Stimulated activated CD8-positive, alpha-beta memory T cell treated with anti-CD3 and anti-CD28 coated beads, Interleukin-15, amount 100 ng/mL, for 4 hours (primary cell): ENCODE results near the gene PADI1.

Experiments used
- DNase-seq, 2 donors: peaks; one replicate each; pipeline ENCODE4 v3.0.0-alpha.2; 2020; ENCODE audit warnings: low read depth in 2 of 2

PADI1 gene

DNA sequence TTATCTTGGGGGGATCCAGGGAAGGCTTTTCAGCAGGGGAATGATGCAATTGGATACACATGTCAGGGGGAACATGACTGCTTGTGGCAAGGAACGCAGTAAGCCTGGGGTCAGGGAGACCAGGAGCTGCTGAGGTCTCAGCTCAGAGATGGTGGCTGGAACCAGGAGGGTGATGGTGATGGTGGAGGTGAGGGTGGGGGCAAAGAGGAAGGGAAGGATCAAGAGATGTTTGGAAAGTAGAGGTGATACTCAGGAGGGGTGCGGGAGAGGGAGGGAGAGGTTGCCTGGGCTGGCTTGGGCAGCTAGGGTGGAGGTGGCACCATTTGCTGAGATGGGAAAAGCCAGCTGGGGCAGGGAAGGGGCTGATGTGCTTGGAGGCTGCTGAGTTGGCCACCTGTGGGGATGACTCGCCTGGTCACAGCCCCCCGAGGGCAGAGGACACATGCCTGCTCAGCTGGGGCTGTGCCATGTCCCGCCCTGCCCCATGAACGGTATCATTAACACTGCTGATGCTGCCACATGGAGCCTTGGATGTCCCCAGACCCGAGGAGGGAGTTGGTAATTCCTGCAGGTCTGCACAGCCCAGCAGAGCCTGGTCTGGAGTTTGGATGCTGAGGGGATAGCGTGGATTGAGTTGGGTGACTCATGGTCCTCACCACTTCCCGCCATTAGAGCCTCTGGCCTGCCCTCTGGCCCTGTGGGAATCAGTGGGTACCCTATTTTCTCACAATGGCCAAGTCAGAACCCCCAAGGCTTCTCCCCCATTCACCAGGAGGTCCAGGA is 6.3 kb upstream of the PADI1 start:
- DNase-seq, result no peak

- DNase-seq, result no peak
These were observed 5.5 kb upstream of the PADI1 start for GRCh38 chr1:17199267-17200044.

- no peak for DNase-seq
These were observed 4.7 kb upstream of the PADI1 start for GRCh38 chr1:17200246-17200645.

DNA sequence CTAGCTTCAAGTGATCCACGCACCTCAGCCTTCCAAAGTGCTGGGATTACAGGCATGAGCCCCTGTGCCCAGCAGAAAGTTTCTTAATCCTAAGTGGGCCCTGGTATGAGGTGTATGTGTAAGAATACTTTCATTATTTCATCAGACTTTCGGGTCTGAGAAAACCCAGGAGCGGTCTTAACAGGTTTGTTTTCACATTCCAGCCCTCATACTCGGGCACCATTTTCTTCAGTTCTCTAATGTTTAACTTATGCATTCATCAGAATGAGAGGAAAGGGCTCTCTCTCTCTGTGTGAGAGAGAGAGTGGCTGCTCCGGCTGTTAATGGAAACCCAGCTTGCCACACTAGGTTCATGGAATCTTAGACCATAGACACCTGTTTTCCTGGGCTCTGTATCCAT is 4.2 kb upstream of the PADI1 start:
- no peak for DNase-seq

DNA sequence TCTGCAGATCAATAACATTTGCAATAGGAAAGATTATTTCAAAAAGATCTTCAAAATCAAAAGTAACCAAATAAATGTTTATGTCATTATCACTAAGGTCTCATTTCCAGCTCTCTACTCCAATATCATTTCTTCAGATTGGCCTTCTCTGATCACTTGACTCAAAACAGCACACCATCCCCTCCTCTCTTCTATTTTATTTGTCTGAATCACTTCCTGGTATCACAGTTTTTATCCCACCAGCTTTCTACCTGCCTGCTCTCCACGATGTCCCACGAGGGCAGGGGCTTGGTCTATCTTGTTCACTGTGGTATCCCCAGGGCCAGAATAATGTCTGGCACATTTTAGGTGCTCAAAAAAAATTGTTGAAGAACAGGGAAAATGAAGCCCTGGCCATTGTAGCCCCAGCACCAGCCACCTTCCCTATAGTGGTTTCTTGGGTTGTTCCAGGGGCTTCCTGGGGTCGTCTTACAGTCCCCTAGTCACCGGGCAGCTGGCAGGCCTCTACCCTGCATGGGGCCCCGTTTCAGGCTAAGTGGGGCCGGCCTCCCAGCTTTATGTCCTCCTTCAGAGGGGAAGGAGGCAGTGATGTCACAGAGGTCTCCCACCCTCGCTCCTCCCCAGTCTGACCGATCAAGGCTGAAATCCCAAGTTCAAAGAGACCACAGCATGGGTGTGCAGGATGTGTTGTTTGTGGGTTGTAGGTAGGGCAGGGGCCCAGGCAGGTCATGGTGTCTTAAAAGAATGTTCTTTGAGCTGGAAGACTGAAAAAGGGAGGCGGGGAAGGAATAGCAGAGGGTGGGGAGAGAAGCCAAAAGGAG is 3.5 kb upstream of the PADI1 start:
- DNase-seq, result no peak

- DNase-seq, result no peak
These were observed 724 bp downstream of the PADI1 start for GRCh38 chr1:17205652-17206051.

GRCh38 chr1:17206196-17206595 is 1.3 kb downstream of the PADI1 start:
- DNase-seq, result no peak

DNA sequence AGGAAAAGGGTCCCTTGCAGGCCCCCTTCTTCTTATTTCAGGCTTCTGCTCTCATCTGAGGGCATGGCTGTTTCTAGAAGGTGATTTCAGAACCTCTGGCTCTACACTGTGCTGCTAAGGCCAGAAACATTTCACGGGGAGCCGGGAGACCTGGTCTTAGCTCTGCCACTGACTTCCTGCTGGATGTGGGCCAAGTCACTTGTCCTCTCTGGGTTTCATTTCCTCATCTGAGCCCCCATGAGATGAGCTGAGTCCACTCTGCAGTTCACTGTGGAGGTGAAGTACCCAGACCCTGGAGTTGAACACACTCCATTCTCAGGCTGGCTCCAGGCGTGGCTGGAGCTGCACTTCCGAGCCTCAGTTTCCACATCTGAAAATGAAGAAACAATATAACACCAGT is 2.1 kb downstream of the PADI1 start:
- no peak for DNase-seq

- no peak for DNase-seq
These were observed 2.6 kb downstream of the PADI1 start for GRCh38 chr1:17207540-17207939.

DNA sequence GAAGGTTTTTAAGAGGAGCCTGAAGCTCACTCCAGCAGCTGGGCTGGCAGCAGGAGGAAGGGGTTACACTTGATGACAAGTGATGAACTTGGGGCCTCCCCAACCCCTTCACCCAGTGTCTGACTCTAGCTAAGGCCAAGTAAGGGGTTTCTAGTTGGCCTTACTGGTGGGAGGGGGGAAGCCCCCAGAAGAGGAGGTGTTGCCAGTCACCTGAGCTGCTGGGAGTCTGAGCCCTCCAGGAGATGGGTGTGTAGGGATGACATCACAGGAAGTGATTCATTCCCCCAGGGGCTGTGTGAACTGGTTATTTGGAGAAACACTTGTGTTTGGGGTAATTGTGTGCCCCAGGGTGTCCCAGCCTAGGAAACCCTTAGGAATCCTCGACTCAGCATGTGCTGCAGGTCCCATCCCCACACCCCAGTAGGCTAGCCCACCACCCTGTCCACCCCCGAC is 3.1 kb downstream of the PADI1 start:
- DNase-seq, result peak; percentile 11 to 52

- DNase-seq, result no peak
These were observed 3.6 kb downstream of the PADI1 start for GRCh38 chr1:17208546-17208945.

DNA sequence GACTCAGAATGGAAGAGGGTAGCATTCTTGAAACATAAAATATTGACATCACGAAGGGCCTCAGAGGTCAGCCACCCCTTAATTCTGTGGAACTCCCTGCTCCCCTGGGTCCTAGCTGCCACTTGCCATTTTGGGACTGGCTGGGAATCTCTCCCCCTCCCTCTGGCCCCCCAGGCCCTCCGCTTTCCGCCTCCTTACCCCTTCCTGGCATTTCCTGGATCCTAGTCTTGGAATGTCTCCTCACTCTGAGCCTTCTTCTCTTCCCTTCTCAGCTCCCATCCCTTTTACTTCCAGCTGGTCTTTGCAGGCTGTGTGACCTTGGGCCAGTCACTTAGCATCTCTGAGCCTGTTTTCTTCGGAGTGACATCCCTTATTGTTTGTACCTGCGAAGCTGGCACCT is 4.5 kb downstream of the PADI1 start:
- DNase-seq, result no peak

DNA sequence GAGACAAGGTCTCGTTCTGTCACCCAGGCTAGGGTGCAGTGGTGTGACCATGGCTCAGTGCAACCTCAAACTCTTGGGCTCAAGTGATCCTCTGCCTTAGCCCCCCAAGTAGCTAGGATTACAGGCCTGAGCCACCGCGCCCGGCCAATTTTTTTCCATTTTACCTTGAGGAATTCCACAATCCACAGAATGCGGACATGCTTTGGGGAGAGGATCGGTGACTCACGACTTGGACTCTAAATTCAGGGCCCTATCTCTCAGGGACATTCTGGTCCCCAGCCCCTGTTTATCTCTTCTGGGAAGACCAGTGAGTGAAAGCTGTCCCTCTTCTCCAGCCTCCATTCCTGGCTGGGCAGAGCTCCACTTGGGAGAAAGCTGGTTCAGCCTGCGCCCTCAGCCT is 5.2 kb downstream of the PADI1 start:
- DNase-seq, result no peak

- no peak for DNase-seq
These were observed 6.4 kb downstream of the PADI1 start for GRCh38 chr1:17211377-17211776.

DNA sequence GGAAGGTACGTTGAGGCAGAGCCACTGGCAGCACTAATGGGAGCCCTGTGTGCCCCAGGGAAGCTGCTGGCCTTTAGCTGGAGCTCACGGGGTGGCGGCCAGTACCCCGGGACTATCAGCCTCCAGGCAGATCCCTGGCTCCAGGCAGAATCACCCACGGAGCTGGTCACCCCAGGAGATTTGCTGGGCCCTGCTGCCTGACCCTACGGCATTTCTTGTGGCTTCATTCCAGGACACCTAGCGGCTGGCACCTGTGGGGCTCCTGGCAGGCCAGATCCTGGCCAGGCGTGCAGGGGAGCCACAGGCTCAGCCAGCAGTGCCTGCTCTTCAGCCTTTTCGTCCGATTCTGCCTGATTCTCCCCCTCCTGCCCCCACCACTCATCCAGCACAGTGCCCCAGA is 7.1 kb downstream of the PADI1 start:
- DNase-seq, result no peak

DNA sequence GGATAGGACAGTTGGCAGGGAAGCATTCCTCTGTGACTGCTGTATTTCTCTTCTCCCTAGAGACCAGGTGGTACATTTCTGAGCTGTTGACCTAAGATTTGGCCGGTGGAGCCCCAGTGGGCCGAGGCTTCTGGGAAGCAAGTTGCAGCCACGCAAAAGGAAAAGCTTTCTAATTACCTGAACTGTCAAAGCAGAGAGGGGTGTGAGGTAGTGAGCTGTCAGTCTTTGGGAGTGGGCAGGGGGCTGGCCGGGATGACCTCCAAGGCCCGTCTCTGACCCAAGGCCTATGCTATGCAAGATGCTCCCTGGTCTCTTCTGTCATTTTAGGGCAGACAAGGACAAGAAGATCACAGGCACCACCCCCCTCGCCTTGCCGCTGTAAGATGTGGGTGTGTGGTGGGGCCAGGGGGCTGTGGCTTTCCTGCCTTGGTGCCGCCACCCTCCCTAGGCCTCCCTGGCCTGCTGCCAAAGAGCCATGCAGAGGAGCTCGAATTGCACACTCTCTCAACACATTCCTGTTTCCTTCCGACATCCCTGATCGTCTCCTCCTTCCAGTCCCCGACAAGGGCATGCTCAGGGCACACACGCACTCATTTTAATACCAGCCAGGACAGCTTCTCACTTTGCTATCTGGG is 7.7 kb downstream of the PADI1 start:
- DNase-seq, result peak; percentile 19 to 27

- no peak for DNase-seq
These were observed 8.3 kb downstream of the PADI1 start for GRCh38 chr1:17213148-17213781.

DNA sequence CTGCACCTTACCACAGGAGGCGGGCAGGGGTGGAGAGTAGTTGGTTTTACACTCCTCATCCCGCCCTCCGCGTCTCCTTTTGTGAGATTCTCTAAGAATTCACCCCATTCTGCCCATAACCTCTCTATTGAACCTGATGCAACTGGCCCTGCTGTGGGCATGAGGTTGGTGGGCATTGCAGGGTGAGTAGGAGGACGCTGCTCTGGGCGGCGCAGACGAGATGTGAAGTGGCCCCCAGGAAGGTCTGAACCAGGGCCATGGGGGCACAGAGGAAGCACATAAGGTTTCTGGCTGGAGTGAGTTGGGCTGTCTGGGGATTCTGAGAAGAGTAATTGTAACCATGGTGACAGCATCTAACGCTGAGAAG is 8.8 kb downstream of the PADI1 start:
- DNase-seq, result no peak

DNA sequence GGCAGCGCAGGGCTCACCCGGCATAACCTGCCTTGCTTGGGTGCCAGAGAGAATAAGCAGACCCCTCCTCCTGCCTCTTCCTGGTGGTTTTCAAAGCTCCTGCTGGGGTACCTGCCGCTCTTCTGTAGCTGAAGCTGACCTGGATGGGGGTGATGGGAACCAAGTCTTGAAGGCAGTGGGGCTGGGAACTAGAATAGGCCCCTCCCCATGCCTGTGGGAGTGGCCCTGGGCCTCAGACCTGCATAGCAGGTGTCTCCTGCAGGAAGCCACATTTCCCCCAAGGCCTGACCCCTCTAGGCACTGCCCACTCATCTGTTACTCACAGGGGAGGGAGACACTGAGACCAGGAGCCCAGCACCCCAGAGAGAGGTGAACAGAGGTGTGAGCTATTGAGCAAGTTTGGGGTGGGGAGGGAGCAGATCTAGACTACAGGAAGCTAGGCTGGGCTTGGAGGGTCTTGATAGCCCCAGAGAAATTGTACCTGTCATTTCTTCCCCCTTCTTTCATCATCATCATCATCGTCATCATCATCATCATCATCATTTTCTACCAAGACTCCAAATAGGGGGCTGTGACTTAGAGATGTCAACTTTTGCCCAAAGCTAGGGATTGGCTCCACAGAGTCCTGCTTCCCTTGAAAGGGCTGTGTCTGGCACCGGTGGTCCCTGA is 10.1 kb downstream of the PADI1 start:
- no peak for DNase-seq

GRCh38 chr1:17215545-17215890 is 10.6 kb downstream of the PADI1 start:
- no peak for DNase-seq

DNA sequence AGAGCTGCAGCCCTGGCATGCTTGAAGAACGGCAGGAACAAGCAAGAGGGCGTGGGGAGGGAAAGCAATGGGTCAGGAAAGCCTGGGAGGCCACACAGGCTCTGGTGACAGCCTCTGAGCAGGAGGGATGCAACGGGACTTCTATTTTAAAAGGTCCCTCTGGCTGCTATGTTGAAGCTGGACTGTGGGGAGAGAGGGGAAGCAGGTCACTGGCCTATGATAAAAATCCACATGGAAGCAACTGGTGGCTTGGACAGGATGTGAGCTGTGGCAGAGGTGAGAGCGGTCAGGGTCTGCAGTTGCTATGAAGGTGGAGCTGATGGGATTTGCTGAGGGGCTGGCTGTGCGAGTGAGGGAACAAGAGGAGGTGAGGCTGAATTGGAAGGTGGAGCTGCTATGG is 11.2 kb downstream of the PADI1 start:
- no peak for DNase-seq
